Fibroblast of peridontal ligament (primary cell): ENCODE measurements around the gene IL1RAPL2.
"Not testable (repeated sequence)": the region's sequence is repeated elsewhere in the genome, so short reads cannot be mapped to it uniquely, and the experiment has no call there.

ENCODE experiments used
- DNase-seq: peaks from one replicate; pipeline ENCODE4 v3.0.0-alpha.2; 2010; ENCODE audit errors: extremely low read depth

Gene IL1RAPL2

DNA sequence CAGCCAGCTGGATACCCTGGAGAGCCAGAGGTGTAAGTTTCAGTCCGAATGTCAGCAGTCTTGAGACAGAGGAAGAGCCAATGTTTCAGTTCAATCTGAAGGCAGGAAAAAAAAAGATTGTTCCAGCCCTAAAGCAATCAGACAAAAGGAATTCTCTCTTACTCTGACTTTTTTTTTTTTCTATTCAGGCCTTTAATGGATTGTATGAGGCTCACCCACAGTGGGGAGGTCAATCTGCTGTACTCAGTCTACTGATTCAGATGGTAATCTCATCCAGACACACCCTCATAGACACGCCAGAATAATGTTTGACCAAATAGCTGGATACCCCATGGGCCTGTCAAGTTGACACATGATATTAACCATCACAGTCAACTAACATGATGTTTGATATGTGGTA, 602.6 kb downstream of the IL1RAPL2 start:
- no peak for DNase-seq

DNA sequence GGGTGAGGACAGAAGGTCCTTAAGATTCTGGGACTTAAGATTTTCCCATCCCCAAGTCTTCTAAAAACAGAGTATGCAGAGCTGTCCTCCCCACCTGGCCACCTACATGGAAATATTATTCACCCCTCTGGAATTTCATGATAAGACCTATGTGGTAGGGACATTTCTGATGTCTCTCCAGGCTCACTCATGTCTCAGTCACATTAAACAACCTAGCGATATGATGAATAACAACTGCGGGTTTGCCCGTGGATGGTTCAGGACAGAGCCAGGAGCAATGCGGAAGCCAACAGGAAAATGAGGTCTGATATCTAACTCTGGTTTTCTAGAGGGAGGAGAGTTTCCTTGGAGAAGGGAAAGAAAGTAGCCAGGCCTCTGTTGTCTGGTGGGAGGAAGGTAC, 607.1 kb downstream of the IL1RAPL2 start:
- no peak for DNase-seq

DNA sequence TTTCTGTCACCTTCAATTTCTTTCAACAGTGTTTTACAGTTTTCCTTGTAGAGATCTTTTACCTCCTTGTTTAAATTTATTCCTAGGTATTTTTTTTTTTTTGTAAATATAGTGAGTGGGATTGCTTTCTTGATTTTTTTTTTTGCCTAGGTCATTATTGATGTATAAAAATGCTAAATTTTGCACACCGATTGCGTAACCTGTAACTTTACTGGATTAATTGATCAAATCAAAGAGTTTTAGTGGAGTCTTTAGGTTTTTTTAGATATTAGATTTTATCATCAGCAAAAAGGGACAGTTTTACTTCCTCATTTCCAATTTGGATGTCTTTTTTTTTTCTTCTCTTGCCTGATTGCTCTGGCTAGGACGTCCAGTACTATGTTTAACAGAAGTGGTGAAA, 613.6 kb downstream of the IL1RAPL2 start:
- no peak for DNase-seq

DNA sequence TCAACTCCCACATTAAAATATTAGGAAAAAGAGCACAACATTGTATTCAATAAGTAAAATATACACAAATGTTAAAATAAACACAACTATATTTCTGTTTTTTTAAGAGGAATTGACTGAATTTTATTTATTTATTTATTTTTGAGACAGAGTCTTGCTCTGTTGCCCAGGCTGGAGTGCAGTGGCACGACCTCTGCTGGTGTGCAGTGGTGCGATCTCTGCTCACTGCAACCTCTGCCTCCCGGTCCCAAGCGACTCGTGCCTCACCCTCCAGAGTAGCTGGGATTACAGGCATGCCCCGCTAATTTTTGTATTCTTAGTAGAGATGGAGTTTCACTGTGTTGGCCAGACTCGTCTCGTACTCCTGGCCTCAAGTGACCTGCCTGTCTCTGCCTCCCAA, 623.1 kb downstream of the IL1RAPL2 start:
- DNase-seq: no peak

DNA sequence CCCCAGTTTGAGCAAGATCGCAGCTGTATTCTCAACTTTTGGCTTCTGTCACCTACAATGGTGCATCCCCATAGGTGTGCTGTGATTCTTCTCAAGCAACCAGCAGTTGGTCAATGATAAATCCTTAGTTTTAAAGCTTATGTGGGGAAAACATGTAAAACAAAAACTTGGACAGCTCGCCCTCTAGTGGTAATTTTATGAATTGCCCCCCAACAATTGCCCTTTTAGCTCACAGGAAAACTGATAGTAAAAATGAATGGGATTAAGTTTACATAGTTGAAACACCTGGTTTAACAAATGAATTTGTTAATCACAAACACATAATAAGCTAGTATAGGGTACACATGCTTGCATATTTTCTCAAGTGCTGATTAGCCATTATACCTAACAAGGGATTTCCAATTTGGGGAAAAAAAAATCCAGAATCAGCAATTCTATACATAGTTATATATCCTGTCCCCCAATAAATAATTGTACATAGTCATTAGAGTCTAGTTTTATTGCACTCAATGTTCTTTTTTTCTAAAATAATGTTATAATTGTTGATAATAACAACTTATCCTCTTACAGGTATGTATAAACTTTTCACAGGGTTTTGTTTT, 624.4 kb downstream of the IL1RAPL2 start:
- peak; percentile 8 for DNase-seq

DNA sequence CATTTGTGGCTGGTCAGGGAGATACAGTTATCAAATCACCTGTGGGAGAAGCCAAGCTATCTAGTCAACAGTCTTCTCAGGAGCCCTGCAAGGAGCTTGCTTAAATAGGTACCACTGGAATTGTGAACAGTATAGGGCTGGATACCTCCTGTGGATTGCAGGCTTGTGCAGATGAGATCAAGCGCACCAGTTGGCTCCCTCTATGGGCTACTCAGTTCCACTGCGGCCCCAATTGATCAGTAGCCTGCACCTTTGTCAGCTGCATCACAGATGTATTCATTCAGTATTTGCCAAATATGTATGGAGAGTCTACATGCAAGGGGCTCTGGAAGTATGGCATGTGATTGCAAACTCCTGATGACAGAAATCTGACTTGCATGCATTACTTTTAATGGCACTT, 625.9 kb downstream of the IL1RAPL2 start:
- no peak for DNase-seq

DNA sequence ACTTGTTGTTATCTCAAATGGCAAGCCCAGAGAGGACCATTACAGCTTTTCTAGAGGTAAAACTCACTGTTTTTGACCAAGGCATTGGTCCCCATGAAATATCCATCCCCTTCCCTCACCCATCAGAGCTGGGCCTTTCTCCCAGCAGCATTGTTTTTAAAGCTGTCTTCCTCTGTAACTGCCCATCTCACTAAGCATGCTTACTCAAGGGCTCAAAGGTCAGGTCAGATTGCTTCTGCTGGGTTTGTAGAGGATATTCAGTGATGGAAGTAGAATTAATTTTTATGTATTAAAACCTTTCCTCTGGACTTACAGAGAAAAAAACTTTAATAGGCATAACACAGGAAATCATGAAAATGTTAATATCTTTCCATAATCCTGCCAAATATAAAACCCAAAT, 643.4 kb downstream of the IL1RAPL2 start:
- no peak for DNase-seq

DNA sequence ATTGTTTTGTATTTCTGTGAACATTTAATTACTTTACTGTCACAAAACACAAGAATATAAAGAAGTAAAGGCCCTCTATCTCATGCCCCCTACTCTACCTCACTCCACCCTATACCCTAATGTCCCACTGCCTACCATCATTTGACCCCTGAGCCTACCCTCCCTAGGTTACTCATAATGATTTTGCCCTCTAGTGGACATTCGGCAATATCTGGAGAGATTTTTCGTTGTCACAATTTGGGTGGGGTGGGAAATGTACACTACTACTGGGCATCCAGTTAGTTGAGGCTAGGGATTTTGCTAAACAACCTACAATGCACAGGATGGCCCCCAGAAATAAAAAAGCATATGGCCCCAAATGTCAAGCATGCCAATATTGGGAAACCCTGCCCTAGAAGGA, 644.3 kb downstream of the IL1RAPL2 start:
- DNase-seq: no peak

DNA sequence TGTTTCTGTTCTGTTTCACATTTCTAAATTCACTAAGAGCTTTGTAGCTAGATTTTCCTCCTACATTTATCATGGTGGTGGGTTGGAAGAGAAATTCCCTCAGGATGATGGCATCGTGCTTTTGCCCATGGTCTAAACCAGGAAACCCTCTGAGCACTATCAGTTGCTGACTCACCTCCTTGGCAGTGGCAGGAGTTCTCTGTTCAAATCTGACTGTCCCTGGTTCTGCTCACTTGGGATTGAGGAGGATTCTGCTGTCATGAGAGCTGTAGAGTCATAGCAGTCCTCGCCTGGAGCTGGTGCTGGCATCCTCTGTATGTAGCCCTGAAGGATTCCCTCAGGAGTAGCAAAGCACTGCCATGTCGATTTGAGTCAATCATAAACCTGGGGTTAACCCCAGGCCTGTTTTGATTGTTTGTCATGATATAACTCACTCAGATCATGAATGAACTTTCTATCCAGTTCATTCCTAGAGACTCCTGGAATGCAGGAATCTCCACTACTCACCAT, 645.1 kb downstream of the IL1RAPL2 start:
- no peak for DNase-seq

DNA sequence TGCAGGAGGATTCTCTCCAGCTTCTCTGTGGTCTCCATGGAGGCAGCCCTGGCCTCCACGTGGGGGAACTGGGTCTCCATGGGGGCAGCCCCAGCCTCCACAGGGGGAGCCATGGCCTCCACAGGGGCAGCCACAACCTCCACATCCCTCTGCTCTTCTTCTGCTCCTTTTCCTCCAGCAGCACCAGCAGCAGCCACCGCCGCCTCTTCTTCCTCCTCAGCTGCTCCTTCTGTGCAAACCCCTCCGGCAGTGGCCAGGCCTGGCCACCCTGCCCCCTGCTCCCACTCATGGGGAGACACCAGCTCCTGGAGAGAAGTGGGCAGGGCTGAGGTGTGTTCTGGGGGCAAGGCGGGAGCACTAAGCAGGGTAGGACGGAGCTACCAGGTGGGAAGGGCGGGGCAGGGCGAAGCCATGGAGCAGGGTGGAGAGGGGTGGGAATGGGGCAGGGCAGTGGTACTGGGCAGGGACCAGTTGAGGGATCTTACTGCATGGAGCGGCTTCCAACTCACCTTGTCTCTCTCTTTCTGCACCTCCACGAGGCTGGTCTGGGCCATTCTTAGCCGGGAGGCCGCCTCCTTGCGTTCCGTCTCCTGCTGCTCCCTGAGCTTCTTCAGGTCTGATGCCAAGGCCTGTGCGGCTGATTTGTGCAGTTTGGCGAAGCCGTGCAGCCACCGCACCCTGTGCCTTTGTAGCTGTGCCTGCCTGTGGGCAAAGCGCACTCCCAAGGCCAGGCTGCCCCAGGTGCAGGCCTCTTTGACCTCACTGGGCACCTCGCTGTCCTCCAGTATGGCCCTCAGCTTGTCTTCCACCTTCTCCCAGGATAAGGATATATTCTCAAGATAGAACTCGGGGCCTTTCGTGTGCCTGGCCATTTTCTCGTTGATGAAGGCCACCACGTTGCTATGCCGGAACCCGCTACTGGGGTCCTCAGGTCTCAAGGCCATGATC, 653.7 kb downstream of the IL1RAPL2 start:
- DNase-seq: no peak

DNA sequence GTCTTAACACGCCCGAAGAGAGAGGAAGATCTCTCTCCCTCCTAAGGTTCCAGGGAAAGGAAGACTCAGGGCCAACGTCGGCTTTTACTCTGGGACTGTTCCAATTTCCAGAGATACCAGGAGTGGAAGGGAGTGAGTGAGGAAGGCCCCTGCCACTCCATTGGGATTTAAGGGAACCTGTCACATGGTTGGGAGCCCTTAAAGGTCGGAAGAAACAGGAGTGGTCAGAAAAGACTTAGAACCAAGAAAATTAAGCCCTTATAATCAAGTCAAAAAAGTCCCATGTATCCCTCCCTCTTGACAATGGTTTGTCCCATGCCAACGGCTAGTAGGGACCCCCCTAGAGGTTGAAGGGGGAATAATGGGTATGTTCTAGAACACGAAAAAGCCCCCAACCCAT, 654.6 kb downstream of the IL1RAPL2 start, which contains the start of gene TEX13A:
Gene TEX13A (minus strand): TSS at position 59 of the 400 bp plus-strand sequence. CDS start 297 bp downstream, outside the sequence.
- no peak for DNase-seq

DNA sequence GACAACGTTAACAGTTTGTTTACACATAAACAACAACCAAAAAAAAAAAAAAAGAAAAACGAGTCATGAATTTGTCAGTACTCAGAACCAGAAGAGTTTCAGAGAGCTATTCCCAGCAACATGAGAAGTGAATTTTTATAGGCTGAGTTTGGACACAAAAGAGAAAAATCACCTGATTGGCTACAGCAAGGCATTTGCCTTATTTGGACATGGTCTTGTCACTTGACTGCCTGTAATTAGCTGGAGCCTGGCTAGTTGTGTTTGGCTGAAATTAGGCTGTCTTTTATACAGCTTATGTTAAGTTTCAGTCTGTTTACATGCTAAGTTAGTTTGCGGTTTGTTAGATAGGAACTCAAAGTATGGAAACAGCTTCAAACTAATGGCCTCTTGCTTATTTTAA, 655.4 kb downstream of the IL1RAPL2 start:
- no peak for DNase-seq

DNA sequence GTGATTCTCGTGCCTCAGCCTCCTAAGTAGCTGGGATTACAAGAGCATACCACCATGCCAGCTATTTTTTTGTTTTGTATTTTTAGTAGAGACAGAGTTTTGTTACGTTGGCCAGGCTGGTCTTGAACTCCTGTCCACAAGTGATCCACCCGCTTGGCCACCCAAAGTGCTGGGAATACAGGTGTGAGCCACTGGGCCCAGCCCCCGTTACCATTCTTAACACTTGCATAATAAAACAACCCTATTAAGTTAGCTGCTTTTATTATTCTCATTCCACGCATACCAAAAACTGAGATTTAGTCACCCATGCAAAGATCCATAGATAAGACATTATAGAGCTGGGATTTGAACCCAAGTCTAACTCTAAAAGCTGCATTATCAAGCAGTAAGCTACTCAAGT, 660.5 kb downstream of the IL1RAPL2 start:
- DNase-seq: no peak

DNA sequence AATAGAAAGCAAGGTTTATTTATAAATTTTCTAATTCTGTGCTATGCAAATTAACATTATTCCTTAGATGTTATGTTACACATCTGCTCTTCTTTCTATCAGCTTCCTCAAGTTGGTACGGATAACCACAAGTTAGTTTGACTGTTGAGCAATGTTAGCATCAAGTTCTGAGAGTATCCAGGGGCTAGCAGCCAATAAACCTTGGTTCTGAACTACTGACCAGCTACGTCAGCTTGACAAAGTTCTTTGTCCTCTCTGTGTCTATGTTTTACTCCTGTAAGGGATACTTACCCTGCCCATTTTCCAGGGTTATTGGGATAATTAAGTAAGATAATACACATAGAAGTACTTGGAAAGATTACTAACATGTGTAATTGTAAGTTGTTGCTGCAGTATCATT, 662.6 kb downstream of the IL1RAPL2 start:
- DNase-seq: no peak

DNA sequence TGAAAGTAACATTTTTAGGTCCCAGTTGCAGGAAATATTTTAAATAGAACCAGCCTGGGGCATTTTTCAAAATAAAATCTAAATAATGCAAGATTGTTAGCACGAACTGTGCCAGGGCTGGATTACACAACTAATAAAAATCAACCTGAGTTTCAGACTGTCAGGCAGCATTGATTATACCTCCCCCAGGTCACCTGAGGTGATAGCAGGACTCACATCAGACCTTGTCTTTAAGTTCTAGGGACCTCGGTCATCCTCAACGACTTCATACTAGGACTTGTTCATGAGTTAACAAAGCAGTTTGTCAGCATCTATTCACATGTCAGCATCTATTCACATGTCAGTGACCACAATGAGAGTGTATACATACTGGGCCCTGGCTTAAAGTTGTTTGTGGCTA, 663.1 kb downstream of the IL1RAPL2 start:
- no peak for DNase-seq

DNA sequence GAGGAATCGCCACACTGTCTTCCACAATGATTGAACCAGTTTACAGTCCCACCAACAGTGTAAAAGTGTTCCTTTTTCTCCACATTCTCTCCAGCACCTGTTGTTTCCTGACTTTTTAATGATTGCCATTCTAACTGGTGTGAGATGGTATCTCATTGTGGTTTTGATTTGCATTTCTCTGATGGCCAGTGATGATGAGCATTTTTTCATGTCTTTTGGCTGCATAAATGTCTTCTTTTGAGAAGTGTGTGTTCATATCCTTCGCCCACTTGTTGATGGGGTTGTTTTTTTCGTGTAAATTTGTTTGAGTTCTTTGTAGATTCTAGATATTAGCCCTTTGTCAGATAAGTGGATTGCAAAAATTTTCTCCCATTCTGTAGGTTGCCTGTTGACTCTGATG, 671.4 kb downstream of the IL1RAPL2 start:
- not testable (repeated sequence) for DNase-seq

DNA sequence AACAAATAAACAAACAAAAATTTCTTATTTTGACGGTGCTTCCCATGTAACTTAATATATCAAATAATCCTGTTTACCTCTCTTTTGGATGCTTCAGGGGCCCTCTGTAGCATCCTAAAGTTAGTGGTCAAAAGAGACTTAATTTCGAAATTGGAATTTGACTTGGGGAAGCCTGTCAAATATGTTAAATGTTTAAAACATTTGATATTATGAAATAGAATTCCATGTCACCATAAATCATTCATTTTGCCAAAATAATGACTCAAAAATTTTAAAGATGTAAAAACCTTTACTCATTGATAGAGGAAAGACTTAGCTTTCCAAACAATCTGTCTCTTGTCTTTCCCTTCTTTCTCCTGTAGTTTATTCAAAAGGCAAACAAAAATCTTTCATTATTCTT, 675.1 kb downstream of the IL1RAPL2 start:
- DNase-seq: no peak

DNA sequence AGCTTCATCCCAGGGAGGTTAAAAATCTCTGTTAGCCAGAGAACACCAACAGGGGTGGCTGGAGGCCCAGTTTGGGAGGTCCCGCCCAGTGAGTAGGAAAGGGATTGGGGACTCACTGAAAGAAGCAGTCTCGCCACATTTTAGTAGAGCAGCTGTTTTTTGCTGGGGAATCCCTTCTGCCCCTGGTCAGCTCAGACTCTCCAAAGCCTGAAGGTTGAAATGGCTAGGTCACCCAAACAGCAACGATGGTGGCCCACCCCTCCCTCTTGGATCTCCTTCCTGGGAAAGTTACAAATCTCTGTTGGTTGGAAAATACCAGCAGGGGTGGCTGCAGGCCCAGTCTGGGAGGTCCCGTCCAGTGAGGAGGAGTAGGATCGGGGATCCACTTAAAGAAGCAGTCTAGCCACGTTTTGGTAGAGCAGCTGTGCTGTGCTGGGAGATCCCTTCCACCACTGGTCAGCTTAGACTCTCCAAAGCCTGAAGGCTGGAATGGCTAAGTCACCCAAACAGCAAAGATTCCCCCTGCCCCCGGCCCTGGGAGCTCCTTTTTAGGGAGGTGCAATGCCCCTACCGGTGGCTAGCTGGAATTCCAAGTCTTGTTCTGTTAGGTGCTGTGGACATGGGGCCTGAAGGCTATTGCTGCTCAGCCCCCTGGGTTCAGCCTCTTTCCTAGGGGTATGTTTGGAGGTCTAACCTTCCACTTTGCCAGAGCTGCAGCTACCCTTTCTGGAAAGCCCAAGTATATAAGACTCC, 694.5 kb downstream of the IL1RAPL2 start:
- DNase-seq: no peak

DNA sequence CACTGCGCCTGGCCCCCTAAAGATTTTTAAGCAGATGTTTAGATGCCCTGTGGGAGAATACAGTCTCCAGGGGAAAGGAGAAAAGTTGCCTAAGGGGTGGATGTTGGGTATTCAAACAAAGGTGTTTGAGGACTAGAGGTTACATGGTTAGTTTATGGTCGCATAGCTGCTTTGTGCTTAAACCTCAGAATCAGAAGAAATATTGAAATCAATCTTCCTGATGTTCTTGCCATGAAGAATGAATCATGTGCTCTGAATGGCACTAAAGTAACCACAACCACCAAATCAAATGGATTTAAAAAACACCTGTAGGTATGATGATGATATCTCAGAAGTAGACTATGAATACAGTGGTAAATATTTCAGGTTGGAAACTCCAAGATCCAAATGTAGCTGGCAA, 697.2 kb downstream of the IL1RAPL2 start:
- no peak for DNase-seq

DNA sequence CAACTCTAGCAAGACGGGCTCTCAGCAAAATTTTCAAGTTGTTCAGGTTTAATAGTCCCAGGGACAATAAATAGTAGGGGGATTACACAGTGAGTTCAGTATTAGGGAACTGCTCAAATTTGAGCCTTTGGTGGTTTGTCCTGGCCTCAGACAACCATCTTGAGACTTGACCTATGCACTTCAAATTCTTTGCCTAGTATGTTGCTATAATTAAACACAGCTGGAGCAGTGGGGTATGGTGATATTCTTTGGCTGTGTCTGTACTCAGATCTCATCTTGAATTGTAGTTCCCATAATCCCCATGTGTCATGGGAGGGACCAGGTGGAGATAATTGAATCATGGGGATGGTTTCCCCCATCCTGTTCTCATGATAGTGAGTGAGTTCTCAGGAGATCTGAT, 697.8 kb downstream of the IL1RAPL2 start:
- DNase-seq: no peak

DNA sequence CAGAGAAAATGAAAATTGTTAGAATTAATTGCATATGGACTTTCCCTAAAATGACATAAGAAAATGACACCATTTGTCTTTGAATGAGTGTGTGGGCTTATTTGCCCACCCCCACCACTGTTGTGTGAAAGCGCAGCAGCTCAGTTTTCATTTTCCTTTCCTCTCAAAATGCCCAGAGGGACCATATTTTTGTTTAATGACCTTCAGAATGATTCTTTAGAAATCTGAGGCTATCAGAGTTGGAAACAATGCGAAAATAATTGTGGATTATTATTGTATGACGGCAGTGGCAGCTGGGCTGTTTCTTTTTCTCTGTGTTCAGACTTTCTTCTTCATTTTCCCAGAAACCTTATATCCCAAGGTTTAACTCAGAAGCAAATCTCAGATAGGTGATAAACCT, 699.1 kb downstream of the IL1RAPL2 start:
- DNase-seq: no peak

DNA sequence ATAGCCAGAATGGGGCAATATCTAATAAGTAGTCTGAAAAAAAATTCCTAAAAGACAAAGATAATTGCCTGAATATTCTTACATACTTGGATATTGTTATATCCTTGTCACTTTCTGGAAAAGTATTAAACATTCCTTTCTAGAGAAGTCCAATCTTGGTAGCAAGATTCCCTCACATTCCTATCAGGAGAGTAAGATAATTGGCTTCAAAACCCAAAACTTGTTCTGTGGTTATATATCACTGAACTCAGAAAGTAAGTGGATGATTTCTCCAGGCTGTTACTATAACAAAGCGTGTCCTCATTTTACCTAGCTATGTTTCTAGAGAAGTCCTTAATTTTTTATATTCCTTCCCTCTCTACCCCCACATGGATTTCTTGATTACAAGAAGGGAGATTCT, 700.5 kb downstream of the IL1RAPL2 start:
- no peak for DNase-seq
